NOMO-1 (cell line): ENCODE results near the gene FMNL2.

ENCODE experiments used
- DNase-seq, 2 experiments: peaks; one replicate each; lab custom pipeline; 2025; ENCODE audit not compliant: unreplicated experiment in 2 of 2; lab: John Stamatoyannopoulos, UW

Gene FMNL2

GRCh38 chr2:152337511-152337903 lies 2.5 kb downstream of the FMNL2 start:
- no peak for DNase-seq

DNA sequence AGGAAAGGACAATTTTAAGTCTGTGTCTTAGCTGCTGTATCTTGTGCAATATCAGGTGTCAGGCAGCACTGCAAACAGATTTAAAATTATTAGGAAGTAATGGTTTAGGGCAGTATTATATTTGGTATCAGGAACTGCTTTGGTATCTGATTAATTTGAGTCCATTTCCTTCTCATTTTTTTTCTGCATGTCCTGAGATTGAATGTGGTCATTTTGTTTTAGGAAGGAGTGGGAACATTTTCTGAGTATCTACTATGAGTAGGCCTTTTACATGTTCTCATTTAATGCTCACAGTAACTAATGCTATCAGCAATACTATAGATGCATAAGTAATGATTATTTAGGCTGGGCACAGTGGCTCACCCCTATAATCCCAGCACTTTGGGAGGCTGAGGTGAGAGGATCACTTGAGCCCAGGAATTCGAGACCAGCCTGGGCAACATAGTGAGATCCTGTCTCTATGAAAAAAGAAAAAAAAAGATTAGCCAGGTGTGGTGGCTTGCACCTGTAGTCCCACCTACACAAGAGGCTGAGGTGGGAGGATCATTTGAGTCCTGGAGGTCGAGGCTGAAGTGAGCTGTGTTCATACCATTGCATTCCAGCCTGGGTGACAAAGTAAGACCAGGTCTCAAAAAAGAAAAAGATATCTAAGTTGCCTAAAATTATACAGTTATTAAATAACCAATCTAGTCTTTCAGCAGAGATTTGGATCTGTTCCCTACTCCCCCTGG lies 4.7 kb downstream of the FMNL2 start:
- DNase-seq = no peak

DNA sequence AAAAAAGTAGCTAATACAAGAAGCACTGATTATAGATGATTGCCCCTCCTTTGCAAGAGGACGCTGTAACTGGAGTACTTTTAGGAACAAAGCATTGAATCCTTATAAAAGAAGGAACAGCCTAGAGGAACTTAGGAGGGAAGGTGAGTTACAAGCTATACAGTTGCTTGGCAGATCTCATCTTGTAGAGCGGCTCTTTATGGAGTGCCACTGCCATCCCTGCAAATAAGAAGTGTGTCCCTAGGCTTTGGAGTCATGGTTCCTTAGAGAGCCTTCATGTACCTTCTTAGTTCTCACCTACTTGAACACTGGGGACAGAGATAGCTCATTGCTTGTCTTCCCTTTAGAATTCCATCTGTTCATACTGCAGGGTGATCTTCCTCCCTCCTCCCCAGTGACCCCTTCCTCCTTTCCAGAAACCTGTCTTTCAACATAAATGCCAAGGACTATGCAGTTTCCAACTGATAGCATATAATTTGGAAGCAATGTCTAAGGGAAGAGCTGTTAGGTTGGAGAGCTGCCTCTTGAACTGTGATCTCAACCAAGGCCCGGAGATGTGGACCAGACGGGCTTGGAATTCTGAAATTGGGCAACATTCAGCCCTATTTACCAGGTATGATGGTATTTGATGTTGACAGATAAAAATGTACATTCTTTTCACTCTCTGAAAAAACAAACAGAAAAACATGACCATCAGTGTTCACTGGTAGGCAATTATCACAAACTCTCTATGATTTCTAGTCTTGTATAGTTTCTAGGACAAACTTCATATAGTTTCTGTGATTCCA lies 7.5 kb downstream of the FMNL2 start:
- no peak for DNase-seq

GRCh38 chr2:152343426-152343825 lies 8.5 kb downstream of the FMNL2 start:
- DNase-seq = no peak

DNA sequence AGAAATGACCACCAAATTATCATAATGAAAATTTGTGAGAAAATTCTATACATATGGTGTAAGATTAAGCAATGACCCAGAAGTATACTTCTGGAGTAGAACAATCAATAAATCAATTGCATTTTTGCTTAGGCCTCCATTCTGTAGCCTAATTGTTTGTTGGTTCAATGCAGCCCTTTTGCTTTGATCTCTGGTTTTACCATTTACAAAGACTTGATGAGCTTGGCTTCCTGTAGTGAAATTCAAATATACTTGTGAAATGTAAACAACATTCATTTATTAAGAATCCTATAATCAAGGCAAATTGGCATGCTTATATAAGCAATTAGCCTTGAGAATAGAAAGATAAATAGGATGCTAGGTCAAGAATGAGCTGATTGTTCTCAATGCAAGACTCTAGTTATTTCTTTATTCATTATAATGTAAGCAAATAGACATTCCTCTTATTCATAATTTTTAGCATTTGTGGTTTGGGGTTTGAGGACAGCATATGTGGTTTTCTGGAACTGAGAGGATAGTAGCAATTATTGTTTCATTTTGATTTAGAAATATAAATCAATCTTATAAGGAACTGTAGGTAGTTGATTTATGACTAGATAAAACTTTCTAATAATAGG lies 9.7 kb downstream of the FMNL2 start:
- no peak for DNase-seq

- DNase-seq = no peak
Measured at GRCh38 chr2:152347076-152347475, 12.1 kb downstream of the FMNL2 start.

DNA sequence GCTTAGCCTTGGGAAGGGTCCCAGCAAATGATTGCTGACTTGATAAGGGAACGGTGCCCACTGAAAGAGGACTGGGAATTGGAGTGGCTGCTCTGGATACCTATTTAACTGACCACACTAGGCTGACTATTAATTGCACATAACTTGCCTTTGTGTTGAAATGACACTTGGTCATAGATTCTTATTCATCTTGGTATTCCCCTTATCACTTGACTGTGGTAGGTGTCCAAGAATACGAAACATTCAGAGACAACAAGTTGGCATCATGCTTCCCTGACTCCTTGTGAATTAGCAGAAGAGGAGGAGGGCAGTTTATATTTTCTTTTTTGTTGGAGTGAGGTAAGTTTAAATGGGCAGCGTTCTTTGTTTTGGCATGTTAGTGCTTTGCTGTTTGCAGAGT lies 13.4 kb downstream of the FMNL2 start:
- no peak for DNase-seq

DNA sequence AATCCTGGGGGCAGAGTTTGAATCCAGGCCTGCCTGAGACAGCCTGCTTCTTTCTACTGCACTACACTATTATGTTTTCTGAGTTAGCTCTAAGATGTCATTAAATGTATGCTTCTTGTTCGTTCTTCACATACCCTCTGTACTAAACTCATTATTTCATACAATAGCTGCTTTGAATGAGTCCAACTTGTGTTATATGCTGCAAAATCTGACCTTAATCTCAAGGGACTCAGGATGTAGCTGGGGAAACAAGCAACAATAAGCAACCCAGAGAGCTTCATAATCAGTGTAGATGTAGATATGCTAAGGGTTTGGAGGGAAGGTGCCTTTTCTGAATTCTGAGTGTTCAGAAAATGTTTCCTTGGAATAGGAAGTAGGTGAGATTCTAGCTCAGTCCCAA lies 14.4 kb downstream of the FMNL2 start:
- DNase-seq = no peak

DNA sequence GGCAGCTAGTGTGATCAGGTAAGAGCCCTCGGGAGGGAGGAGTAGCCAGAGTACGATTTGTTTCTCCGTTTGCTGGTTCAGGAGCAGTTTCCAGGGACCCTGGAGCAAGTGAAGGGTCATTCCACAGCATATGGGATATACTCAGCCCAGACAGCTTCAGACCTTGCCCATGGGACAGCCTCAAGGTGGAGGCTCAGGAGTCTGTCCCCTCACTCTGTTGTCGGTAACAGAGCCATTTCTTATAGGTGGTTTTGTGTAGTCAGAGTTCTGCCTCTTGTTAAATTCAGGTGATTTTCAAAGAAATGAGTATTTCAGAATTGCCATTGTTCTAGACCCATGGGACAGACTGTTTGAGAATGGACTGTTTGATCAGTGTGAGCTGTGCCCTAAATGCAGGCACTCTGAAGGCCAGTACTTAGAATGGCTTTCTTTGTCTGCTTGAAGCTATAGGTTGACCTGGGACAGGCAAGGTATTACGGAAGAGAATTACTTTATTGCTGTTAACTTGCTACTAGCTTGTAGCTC lies 15.2 kb downstream of the FMNL2 start:
- no peak for DNase-seq

DNA sequence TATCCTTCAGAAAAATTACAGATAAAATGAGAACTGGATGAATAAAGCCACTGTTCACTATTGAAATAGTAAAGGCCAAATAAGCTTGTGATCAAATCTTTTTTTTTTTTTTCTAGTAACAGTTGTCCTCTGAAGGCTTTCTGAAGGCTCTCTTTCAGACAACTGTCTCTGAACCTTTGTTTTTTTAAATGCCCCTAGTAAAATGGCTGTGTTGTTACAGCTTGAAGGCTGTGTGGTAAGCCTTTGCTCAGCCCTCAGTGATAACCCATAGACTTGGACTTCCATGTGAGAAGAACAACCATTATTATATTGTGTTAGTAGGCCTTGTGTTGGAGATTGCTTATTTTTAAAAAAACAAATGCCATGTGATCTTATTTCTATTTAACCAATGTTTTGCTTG lies 17.6 kb downstream of the FMNL2 start:
- no peak for DNase-seq

- DNase-seq = no peak
Measured at GRCh38 chr2:152353364-152353763, 18.4 kb downstream of the FMNL2 start.

- no peak for DNase-seq
Measured at GRCh38 chr2:152354069-152354755, 19.2 kb downstream of the FMNL2 start.

DNA sequence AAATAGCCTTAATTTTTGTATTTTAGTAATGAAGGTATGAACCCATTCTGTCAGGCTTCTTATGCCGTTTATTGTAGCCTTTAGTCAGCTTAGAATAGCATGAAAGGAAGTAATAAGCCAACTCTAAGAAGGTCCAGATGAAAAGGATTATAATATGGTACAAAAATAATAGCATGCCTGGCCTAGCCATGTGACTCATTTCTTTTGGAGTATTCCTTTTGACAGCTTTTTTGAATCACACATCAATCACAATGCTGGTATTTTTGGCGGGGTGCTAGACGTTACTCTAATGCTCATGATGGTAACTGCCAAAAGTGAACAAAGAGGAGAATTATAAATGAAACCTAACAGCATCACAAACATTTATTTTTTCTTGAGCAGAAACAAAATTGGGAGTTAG lies 19.9 kb downstream of the FMNL2 start:
- DNase-seq = no peak

DNA sequence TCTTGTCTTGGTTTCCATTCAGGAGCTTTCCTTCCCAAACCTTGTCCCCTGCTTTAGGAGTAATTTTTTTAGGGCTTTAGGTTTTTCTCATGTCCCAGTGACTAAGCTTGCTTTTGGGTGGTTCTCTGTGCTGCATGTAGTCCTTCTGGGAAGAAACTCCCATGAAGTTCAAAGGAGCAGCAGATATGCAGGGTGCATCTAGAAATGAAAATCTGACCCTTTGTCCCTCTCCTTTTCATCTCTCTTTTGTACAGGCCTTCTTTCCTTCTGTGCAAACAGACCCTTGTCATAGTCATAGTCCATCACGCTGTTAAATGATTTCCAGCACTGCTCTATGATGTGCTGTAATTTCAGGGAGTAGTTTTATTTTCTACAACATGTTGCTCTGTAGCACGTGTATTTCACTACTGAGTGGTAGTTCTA lies 20.4 kb downstream of the FMNL2 start:
- no peak for DNase-seq

- DNase-seq = no peak
Measured at GRCh38 chr2:152359573-152360363, 24.8 kb downstream of the FMNL2 start.

GRCh38 chr2:152363936-152364335 lies 29.0 kb downstream of the FMNL2 start:
- DNase-seq = peak; percentile 10 to 59

DNA sequence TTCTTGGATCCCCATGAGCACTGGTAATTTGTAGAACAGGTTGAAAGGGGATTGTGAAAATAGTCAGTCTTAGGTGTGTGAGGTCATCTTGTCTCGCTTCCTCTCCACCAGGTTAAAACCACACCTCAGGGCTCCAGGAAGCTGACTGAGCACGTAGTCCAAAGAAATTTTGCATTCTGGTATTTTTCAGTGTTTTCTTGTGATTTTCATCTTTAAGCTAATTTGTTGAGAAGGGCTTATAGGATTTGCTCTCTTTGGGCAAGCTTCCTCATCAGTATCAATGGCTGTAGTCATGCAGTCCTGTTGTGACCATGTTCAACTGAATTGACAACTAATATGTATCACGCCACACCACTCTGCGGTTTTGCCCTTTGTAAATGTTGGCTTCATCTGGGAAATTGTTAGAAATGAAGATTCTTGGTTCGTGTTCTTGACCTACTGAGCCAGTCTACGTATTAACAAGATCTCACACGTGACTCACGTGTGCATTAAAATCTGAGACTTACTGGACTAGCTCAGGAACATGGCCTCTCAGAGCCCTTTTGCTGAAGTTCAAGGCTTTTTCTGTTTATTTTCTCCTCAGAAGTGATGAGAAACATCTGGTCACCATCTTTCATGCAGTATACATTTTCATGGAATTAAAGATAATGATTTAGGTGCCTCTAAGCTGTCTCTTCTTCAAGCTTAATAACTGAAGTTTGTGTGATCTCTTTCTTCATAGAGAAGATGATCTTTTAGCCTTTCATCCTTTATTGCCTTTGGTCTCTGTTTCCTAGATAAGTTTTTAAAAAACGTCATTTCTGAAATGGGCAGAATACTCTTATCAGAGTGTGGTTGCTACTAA lies 32.8 kb downstream of the FMNL2 start:
- DNase-seq = no peak

DNA sequence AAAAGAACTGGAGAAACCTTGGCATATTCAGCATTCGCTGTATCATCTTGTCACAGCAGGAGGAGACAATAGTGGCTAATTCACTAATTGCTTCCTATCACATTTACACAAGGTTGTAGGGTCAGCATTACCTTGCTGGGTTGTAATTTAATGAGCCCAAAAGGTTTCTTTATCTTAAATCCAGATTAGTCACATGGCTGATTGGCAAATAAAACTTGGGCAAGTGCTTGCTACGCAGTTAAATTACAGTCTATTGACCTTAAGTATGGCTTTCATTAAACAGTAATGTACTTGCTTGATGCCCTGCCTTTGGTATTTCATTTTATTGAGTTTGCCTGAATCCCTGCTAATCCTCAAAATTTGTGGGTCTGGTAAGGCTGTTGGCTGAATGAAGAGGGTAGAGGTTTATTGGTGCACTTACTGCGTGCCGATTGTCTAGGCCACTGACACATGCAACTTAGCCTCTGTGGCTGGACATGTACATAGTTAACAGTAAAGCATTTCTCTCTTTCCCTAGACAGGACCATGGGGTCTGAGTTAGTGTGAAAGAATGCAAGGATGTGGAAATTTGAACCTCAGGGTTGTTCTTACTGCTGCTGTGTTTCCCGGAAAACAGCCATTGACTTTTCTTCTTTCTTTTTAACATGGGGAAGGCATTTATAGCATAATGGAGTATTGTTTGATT lies 34.3 kb downstream of the FMNL2 start:
- no peak for DNase-seq

GRCh38 chr2:152370783-152371182 lies 35.8 kb downstream of the FMNL2 start:
- DNase-seq = no peak
